Retinal pigment epithelial cell (primary cell): Measurements from ENCODE around the gene KLLN.
"Not testable (repeated sequence)": the region's sequence is repeated elsewhere in the genome, so short reads cannot be mapped to it uniquely, and the experiment has no call there.

Experiments
- DNase-seq: peaks from one replicate; pipeline ENCODE4 v3.0.0-alpha.2; 2010; ENCODE audit warnings: low read depth
- H3K4me3 ChIP-seq: 2 replicates; pipeline ENCODE4 v1.5.1; 2011; ENCODE audit warnings: mild to moderate bottlenecking, low read length, control low read depth, moderate library complexity
- CTCF ChIP-seq: conservative IDR thresholded peaks from 2 replicates; pipeline ENCODE4 v1.5.1; 2011; ENCODE audit warnings: low read depth, low read length, control low read depth, inconsistent platforms

KLLN gene

DNA sequence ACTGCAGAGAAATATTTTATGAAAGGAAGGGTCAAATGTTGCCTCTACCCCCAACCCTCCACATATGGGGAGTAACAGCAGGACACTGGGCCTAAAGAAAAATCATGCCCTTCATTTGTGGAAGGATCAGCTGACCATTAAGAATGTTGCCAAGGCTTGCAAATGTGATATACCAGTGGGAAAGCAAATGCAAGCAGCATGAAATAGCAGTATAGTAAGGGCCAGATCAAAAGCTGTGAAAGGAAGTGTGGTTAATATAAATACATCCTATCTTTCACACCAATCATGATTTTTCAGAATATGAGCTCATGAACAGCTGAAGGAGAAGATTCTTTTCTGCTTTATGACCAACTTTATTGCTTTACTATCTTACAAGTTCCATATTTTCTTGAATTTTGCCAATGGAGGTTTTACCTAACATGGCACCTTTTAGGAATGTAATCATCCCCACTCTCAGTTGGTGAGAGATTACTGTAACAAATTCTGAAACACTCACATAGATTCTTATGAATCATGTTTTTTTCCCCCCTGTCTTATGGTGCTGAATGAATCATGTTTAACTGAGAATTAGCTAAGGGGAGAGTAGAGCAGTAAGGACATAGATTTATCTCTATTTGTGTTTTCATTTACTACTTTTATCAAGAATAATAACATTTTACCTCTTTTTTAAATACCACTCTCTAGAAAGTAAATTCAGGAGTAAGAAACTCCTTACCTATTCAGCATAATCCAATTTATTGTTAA is 33.2 kb downstream of the KLLN start:
- no peak overlapping the region for H3K4me3 ChIP-seq
- DNase-seq: no peak
- TF ChIP-seq CTCF: no peak

- H3K4me3 ChIP-seq, DNase-seq: not testable (repeated sequence)
Observed at GRCh38 chr10:87829051-87829450, 34.3 kb downstream of the KLLN start.

- no peak overlapping the region for H3K4me3 ChIP-seq
- no peak for TF ChIP-seq CTCF
- DNase-seq: no peak
Observed at GRCh38 chr10:87827681-87828080, 35.7 kb downstream of the KLLN start.

DNA sequence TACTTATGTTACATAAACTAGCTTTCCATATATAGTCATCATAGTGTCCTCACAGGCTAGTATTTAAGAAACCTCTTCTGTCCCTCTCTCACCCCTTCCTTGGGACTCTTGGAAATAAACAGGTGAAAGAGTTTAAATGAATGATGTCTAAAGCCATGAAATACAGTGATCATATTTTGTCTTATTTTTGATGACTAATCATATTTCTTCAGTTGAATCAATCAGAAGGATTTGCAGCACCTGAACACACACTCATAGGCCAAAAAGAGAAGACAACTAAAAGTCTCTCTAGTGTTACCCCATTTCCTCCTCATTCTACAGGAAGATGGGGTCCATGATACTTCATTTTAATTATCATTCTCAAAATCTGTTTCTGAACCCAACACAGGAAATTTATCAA is 36.7 kb downstream of the KLLN start:
- no peak for TF ChIP-seq CTCF
- H3K4me3 ChIP-seq: no peak overlapping the region
- no peak for DNase-seq

DNA sequence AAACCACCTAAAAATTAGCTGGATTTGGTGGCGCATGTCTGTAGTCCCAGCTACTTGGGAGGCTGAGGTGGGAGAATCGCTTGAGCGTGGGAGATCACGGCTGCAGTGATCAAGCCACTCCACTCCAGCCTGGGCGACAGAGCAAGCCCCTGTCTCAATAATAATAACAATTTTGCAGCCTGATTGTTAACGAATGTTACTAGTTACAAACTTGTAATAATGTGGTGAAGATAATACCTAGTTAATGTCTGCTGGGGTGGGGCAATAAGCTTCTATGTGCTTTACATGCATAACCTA is 44.1 kb downstream of the KLLN start:
- no peak for TF ChIP-seq CTCF
- H3K4me3 ChIP-seq: no peak overlapping the region
- DNase-seq: no peak

GRCh38 chr10:87818505-87819288 is 44.6 kb downstream of the KLLN start:
- no peak for TF ChIP-seq CTCF
- no peak for DNase-seq

GRCh38 chr10:87817609-87818504 is 45.5 kb downstream of the KLLN start, which contains the start of gene ATAD1:
Gene ATAD1 (minus strand): TSS chr10:87818226. CDS start chr10:87814599, 3,627 bp downstream.
- DNase-seq: peak; percentile 59

More at GRCh38 chr10:87818505-87819288, 44.6 kb downstream of the KLLN start:
- H3K4me3 ChIP-seq: peak overlapping the region; percentile 86

More at GRCh38 chr10:87817609-87818504, 45.5 kb downstream of the KLLN start, which contains the start of gene ATAD1:
- H3K4me3 ChIP-seq: peak within 1 kb of the TSS; percentile 86
- peak; percentile 42 for TF ChIP-seq CTCF
